NCI-H1417 (cell line): Measurements from ENCODE around the gene NTHL1.

Source experiments
- DNase-seq, 3 experiments: peaks; one replicate each; lab custom pipeline; 2025; lab: John Stamatoyannopoulos, UW

Gene NTHL1

GRCh38 chr16:2008631-2009163, 38.9 kb downstream of the NTHL1 start:
- peak in 2 of 3 experiments; percentile 31 to 38 for DNase-seq

GRCh38 chr16:2008009-2008526, 39.6 kb downstream of the NTHL1 start:
- DNase-seq: no peak

- DNase-seq: no peak
These were observed 40.4 kb downstream of the NTHL1 start for GRCh38 chr16:2007081-2007836.

- DNase-seq: no peak
These were observed 41.3 kb downstream of the NTHL1 start for GRCh38 chr16:2006317-2006716.

- no peak for DNase-seq
These were observed 42.0 kb downstream of the NTHL1 start for GRCh38 chr16:2005646-2006045.

GRCh38 chr16:2004795-2005517, 42.7 kb downstream of the NTHL1 start:
- DNase-seq: peak in 2 of 3 experiments; percentile 5 to 13

- peak; percentile 77 to 97 (median 92) for DNase-seq
These were observed 43.6 kb downstream of the NTHL1 start for GRCh38 chr16:2003827-2004641.

GRCh38 chr16:2003231-2003826, 44.3 kb downstream of the NTHL1 start:
- DNase-seq: no peak

GRCh38 chr16:2002406-2003230, 45.0 kb downstream of the NTHL1 start:
- DNase-seq: no peak

GRCh38 chr16:2001456-2002355, 45.9 kb downstream of the NTHL1 start:
- DNase-seq: no peak

GRCh38 chr16:2001035-2001434, 46.6 kb downstream of the NTHL1 start:
- no peak for DNase-seq

GRCh38 chr16:1999866-2000514, 47.6 kb downstream of the NTHL1 start:
- no peak for DNase-seq

GRCh38 chr16:1998852-1999801, 48.5 kb downstream of the NTHL1 start:
- DNase-seq: no peak

GRCh38 chr16:1998360-1998835, 49.2 kb downstream of the NTHL1 start:
- no peak for DNase-seq

GRCh38 chr16:1997494-1998359, 49.9 kb downstream of the NTHL1 start:
- no peak for DNase-seq

- no peak for DNase-seq
These were observed 53.9 kb downstream of the NTHL1 start for GRCh38 chr16:1993731-1994131.
